Stimulated activated CD8-positive, alpha-beta memory T cell treated with anti-CD3 and anti-CD28 coated beads, Interleukin-7, amount 100 ng/mL, for 4 hours (primary cell): Measurements from ENCODE around the gene SNX2.

Source experiments
- DNase-seq, 2 donors: peaks; one replicate each; pipeline ENCODE4 v3.0.0-alpha.2; 2020; ENCODE audit warnings: low read depth in 2 of 2

SNX2 gene

GRCh38 chr5:122773619-122774018 is 1.3 kb upstream of the SNX2 start:
- no peak for DNase-seq

- DNase-seq: no peak
Measured at GRCh38 chr5:122774519-122774860, 390 bp upstream of the SNX2 start.

DNA sequence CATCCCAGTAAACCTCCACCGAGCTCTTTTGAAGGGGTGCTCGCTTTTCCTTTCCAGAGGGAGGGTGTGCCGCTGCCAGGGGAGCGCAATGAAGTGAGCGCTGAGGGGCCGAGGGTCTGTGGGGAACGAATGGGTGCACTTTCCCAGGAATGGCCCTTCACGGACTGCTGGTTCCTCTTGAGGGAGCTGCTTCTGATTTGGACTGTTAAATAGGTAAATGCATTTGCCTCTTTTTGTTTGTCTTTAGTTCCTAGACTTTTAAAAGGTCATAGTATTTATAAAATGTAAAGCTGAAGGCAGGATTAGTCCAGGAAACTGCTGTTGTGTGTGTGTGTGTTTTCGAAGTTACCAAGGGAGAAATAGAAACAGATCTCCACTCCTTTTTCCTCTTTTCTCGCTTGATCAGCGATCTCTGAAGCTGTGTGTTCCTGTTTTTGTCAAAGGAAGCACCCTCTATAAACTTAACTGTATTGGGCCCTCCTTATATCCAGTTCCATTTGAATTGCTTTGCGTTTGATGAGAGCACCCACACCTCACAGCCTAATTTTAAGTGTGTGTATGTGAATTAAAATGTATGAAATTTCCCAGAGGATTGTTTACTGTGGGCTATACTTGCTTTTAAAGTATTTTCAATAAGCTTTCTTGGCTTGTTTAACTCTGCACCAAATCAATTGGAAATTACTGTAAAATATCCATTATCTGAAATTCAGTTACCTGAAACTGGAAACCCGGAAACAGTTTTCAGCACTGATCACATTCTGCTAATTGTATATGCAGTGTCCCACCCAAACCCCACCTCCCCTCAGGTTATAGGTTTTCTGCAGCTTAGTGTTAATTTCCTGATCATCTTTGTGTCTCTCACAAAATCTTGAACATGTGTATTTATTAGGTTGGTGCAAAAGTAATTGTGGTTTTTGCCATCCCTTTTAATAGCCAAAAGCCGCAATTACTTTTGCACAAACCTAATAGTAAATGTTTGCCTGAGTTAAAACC is 966 bp downstream of the SNX2 start:
- DNase-seq: no peak

- DNase-seq: no peak
Measured at GRCh38 chr5:122778157-122778556, 3.3 kb downstream of the SNX2 start.

GRCh38 chr5:122779451-122779850 is 4.6 kb downstream of the SNX2 start:
- DNase-seq: no peak

DNA sequence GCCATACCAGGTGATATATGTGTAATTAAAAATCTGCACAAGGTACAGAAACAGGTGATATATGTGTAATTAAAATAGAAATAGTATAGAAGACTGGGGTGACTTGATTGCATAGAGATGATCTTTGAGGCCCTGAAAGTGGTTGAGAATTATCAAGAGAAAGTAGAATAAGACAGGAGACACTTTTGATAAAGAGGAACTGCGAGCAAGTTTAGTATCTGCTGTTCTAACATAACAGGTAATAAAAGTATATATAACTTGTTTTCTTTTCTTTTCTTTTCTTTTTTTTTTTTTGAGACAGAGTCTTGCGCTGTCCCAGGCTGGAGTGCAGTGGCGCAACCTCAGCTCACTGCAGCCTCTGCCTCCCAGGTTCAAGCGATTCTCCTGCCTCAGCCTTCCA is 5.4 kb downstream of the SNX2 start:
- no peak for DNase-seq

- DNase-seq: no peak
Measured at GRCh38 chr5:122781465-122781864, 6.6 kb downstream of the SNX2 start.

- DNase-seq: no peak
Measured at GRCh38 chr5:122785294-122785693, 10.4 kb downstream of the SNX2 start.

DNA sequence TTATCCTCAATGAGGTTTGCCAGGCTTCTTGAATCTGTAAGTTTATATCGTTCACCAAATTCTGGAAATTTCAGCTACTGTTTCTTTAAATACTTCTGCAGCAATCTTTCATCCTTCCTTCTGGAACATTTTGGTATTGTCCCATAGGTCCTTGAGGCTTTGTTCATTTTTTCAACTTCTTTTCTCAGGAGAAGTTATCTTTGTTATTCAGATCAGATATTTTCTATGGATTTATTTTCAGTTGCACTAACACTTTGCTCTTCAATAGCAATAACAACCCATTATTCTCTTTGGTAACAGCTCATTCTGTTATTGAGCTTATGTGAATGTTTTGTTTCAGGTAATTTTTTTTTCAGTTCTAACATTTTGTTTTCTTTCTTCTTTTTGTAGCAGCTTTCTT is 13.5 kb downstream of the SNX2 start:
- no peak for DNase-seq

- DNase-seq: no peak
Measured at GRCh38 chr5:122788996-122789395, 14.1 kb downstream of the SNX2 start.

- no peak for DNase-seq
Measured at GRCh38 chr5:122789461-122790171, 14.7 kb downstream of the SNX2 start.

- no peak for DNase-seq
Measured at GRCh38 chr5:122790354-122791103, 15.6 kb downstream of the SNX2 start.

DNA sequence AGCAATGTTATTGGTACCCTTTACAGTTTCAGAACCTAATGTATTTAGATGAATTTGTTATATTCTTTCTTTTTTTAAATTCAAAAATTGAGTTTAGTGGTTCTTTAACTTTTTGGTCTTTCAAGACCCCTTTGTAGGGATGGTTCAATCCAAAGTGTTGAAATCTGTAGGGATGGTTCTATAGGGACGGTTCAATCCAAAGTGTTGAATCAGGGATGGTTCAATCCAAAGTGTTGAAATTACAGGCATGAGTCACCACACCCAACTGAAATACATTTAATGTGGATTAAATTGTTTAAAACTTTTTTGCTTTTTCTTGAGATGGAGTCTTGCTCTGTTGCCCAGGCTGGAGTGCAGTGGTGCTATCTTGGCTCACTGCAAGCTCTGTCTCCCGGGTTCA is 30.6 kb downstream of the SNX2 start:
- DNase-seq: no peak

- DNase-seq: no peak
Measured at GRCh38 chr5:122810405-122810804, 35.5 kb downstream of the SNX2 start.

- no peak for DNase-seq
Measured at GRCh38 chr5:122815218-122815767, 40.4 kb downstream of the SNX2 start.

- DNase-seq: no peak
Measured at GRCh38 chr5:122816756-122817155, 41.9 kb downstream of the SNX2 start.

- no peak for DNase-seq
Measured at GRCh38 chr5:122831984-122832383, 57.1 kb downstream of the SNX2 start.

DNA sequence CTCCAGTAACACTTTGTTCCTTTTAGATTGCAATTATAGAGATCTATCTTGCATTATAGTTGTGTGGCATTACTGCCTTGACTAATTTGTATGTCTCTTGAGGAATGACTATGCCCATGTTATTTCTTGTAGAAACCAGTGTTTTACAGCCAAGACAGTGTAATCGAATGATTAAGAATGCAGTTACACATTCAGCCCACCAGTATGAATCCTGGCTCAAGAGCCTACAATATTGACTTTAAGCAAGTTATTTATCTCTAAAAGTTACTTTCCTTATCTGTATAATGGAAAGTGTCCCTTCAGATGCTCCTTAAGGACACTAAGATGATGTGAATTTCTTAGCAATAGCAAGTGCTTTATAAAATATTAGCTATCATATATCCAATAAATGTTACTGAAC is 60.8 kb downstream of the SNX2 start:
- no peak for DNase-seq

- no peak for DNase-seq
Measured at GRCh38 chr5:122836947-122837346, 62.1 kb downstream of the SNX2 start.

- no peak for DNase-seq
Measured at GRCh38 chr5:122839731-122840130, 64.9 kb downstream of the SNX2 start.

DNA sequence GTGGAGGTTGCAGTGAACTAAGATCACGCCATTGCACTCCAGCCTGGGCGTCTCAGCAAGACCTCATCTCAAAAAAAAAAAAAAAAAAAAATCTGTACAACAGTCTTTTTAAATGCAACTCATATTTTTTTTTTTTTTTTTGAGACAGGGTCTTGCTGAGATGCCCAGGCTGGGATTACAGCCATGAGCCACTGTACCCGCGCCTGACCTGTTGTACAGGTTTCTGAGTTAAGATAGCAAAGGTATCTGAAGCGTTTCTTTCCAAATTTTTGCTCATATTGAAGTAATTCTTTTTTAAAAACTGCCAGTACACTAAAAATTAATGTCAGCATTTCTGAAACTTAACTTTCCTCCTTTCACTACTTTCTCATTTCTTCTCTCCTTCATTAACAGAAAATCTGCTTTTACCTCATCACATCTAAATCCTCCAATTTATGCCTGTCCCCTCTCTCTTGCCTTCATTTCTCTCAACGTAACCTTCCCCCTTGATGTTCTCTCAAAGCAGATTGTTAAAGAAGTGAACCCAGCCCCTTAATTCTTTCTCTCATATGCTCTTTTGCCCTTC is 67.2 kb downstream of the SNX2 start:
- no peak for DNase-seq
